Suppressor macrophage treated with lipopolysaccharide for 1 hour (primary cell): Measurements from ENCODE around the gene GPR61.

ENCODE experiments used
- DNase-seq, 3 donors: peaks; one replicate each; pipeline ENCODE4 v3.0.0-alpha.2; 2020 to 2022

GPR61 gene

GRCh38 chr1:109537450-109538178 lies 2.1 kb upstream of the GPR61 start:
- no peak for DNase-seq

GRCh38 chr1:109538827-109539555 lies 681 bp upstream of the GPR61 start:
- no peak for DNase-seq

- DNase-seq, result no peak
Observed at GRCh38 chr1:109541102-109541501, 1.4 kb downstream of the GPR61 start.

- DNase-seq, result no peak
Observed at GRCh38 chr1:109542657-109543056, 3.0 kb downstream of the GPR61 start.

- no peak for DNase-seq
Observed at GRCh38 chr1:109543283-109543987, 3.8 kb downstream of the GPR61 start.

GRCh38 chr1:109543988-109544735 lies 4.5 kb downstream of the GPR61 start:
- no peak for DNase-seq

- peak; percentile 94 to 97 (median 96) for DNase-seq
Observed at GRCh38 chr1:109546311-109547109, 6.8 kb downstream of the GPR61 start.

GRCh38 chr1:109547463-109548320 lies 8.0 kb downstream of the GPR61 start:
- DNase-seq, result peak in 2 of 3 donors; percentile 24 to 48

GRCh38 chr1:109548321-109549267 lies 8.9 kb downstream of the GPR61 start, which contains the start of gene GNAI3:
Gene GNAI3, plus strand, starts transcription at chr1:109548615. Its CDS starts 106 bp downstream, at chr1:109548721.
- DNase-seq, result peak; percentile 97 to 98 (median 98)

GRCh38 chr1:109556563-109556962 lies 16.9 kb downstream of the GPR61 start:
- no peak for DNase-seq

- DNase-seq, result no peak
Observed at GRCh38 chr1:109557520-109557919, 17.8 kb downstream of the GPR61 start.

GRCh38 chr1:109559995-109560394 lies 20.3 kb downstream of the GPR61 start:
- DNase-seq, result no peak

GRCh38 chr1:109564194-109564878 lies 24.7 kb downstream of the GPR61 start:
- DNase-seq, result no peak

- no peak for DNase-seq
Observed at GRCh38 chr1:109565241-109565640, 25.6 kb downstream of the GPR61 start.

- DNase-seq, result no peak
Observed at GRCh38 chr1:109566982-109567381, 27.3 kb downstream of the GPR61 start.

- DNase-seq, result no peak
Observed at GRCh38 chr1:109567877-109568672, 28.4 kb downstream of the GPR61 start.

- DNase-seq, result no peak
Observed at GRCh38 chr1:109569323-109569722, 29.7 kb downstream of the GPR61 start.

- no peak for DNase-seq
Observed at GRCh38 chr1:109570414-109570813, 30.7 kb downstream of the GPR61 start.
